Body of pancreas (tissue), 4 donors: ENCODE measurements around the gene HDLBP. TPM values are rescaled to one million over a fixed set of nuclear protein-coding genes. Genes with fewer than 3 reads are reported as not detected.

Source experiments
- ATAC-seq: fragments of 150-250 bp; one replicate; pipeline ENCODE4 v1.9.1; 2016
- DNase-seq, 4 donors: peaks; one replicate each; pipeline ENCODE4 v3.0.0-alpha.2; 2019
- H3K27ac ChIP-seq, 4 donors: fragments of 200-600 bp; sonication (generic); 1 replicate in 3 of 4; 2 replicates in 1 of 4; pipeline versions ENCODE4 v1.5.1 to v1.6.1; 2016 to 2019; ENCODE audit warnings: mild to moderate bottlenecking in 1 of 4, mixed read lengths in 1 of 4, moderate library complexity in 1 of 4
- H3K27me3 ChIP-seq, 2 donors: fragments of 200-600 bp; sonication (generic); one replicate each; pipeline ENCODE4 v1.6.0; 2016; ENCODE audit warnings: mild to moderate bottlenecking in 1 of 2
- H3K36me3 ChIP-seq, 2 donors: fragments of 200-600 bp; sonication (generic); replicated peaks in 1 of 2; 2 replicates each; pipeline ENCODE4 v1.5.1; 2016; ENCODE audit warnings: low read depth in 2 of 2; ENCODE audit not compliant: insufficient read depth in 1 of 2
- H3K4me1 ChIP-seq: fragments of 200-600 bp; sonication (generic); one replicate; pipeline ENCODE4 v1.6.0; 2016
- H3K4me3 ChIP-seq, 2 donors: fragments of 200-600 bp; sonication (generic); 1 replicate in 1 of 2; 2 replicates in 1 of 2; pipeline ENCODE4 v1.5.1; 2016 to 2019
- H3K9me3 ChIP-seq, 3 donors: fragments of 200-600 bp; sonication (generic); 1 replicate in 2 of 3; 2 replicates in 1 of 3; pipeline ENCODE4 v1.5.1; 2016
- POLR2A ChIP-seq, 3 donors: fragments of 450-650 bp; IDR thresholded peaks; one replicate each; pipeline ENCODE4 v1.6.1; 2016; ENCODE audit warnings: antibody characterized with exemption in 3 of 3, mild to moderate bottlenecking in 2 of 3
- WGBS, 2 donors: methylation state at CpG; one replicate each; pipeline ENCODE4 v1.1.5; 2017; 5-methylcytosine and 5-hydroxymethylcytosine counted together
- intact Hi-C: fragments of 100-400 bp; cut with DNase I; formaldehyde crosslinking; loops from one replicate; pipeline ENCODE4 v1.15.1; 2023
- total RNA-seq, 2 donors: library from RNA; depleted of rRNA; stranded (reverse); fragments of >200 nt; gene quantifications; one replicate each; pipeline ENCODE4 v1.1.0, GENCODE V29; 2016
- TF ChIP-seq, protein P1 (sequence below), 7 experiments: fragments of 450-650 bp in 4 of 7; fragments of 200-600 bp in 3 of 7; sonication (generic) in 3 of 7; IDR thresholded peaks; one replicate each; pipeline ENCODE4 v1.5.1; 2016 to 2019; ENCODE audit warnings: antibody characterized with exemption in 7 of 7

The HDLBP gene
- total RNA-seq, 2 donors from 2014 or later, result 501 to 612 TPM

DNA sequence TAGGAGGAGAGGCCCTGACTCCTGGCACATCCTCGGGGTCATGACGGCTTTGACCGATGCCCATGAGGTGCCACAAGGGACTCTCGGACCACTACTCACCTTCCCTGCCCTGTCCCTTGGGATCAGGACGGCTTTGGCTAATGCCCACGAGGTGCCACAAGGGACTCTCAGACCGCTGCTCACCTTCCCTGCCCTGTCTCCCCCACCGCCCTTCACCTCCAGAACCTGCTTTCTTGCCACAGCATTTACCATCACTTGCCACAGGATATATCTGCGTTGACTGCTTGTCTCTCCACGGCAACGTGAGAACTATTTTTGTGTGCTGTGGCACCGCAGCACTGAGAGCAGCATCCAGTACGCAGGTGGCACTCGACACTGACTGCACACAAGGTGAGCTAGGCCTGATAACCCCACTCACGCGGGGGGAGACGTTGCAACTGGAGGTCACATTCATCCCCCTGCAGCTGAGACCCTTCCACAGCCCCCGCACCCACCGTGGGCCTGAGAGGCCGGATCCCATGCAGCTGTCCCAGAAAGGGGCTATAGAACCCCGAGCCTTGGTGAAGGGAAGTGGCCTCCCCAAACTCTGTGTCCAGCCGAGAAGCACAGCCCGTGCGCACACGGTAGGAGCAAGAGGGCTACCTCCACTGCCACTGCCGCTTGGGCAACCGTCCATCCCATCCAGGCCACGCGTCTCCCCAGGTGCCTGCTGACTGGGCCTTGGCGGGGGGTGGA lies 79.4 kb downstream of the HDLBP start:
- Histone ChIP-seq H3K9me3 (no peaks in the 10 kb centered on the region), H3K4me1 (no peaks in the 10 kb centered on the region), H3K27me3 (no peaks in the 10 kb centered on the region), H3K4me3 (no peak overlapping the region), H3K36me3 (peaks cover 47 to 89% of the 10 kb centered on the region in 2 donors), H3K27ac (no peak overlapping the region)
- intact Hi-C loops, result no loop called here
- WGBS, 2 donors, result 86 to 87% methylated on average over 11 to 30 of the region's 30 CpGs
- ATAC-seq (no peak), DNase-seq (no peak)
- no peak for TF ChIP-seq POLR2A (IDR thresholded peaks at IDR 0.05)
- TF ChIP-seq, protein P1, sequence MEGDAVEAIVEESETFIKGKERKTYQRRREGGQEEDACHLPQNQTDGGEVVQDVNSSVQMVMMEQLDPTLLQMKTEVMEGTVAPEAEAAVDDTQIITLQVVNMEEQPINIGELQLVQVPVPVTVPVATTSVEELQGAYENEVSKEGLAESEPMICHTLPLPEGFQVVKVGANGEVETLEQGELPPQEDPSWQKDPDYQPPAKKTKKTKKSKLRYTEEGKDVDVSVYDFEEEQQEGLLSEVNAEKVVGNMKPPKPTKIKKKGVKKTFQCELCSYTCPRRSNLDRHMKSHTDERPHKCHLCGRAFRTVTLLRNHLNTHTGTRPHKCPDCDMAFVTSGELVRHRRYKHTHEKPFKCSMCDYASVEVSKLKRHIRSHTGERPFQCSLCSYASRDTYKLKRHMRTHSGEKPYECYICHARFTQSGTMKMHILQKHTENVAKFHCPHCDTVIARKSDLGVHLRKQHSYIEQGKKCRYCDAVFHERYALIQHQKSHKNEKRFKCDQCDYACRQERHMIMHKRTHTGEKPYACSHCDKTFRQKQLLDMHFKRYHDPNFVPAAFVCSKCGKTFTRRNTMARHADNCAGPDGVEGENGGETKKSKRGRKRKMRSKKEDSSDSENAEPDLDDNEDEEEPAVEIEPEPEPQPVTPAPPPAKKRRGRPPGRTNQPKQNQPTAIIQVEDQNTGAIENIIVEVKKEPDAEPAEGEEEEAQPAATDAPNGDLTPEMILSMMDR (IDR thresholded peaks at IDR 0.05), result no peak

DNA sequence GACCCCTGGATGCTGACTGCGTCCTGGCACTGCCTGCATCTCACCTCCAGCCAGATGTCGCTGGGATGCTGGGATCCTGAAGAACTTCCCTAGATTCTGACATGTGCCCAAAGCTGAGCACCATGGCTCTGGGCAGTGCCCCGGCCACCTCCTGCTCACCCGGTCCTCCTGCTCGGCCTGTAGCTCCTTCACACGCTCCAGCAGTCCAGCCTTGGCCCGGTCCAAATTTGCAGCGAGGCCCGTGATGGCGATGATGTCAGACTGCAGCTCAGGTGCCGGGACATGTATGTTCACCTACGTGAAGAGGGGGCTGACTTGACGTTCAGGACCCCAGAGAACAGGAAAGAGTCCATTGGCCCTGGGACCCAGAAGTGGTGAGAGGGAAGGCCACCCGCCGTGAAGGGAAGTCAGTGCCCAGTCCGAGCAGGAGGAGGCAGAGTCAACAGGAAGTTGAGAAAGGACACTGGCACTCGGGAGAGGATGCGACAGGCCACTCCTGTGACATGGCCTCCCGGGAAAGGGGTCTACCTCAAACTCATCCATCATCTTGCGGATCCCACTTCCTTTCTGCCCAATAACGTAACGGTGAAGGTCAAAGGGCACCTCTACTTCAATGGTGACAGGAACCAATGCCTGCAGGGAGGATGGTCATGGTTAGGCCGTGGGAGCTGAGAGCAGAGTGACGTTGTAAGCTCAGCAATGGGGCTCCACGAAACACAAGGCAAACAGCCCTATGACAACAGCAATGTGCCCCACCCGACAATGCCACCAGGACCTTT lies 80.3 kb downstream of the HDLBP start:
- TF ChIP-seq POLR2A (IDR thresholded peaks at IDR 0.05), result no peak
- TF ChIP-seq, protein P1 (IDR thresholded peaks at IDR 0.05), result no peak
- intact Hi-C loops, result no loop called here
- Histone ChIP-seq H3K27ac (no peak overlapping the region), H3K4me1 (no peaks in the 10 kb centered on the region), H3K36me3 (peaks cover 48 to 87% of the 10 kb centered on the region in 2 donors), H3K9me3 (no peaks in the 10 kb centered on the region), H3K4me3 (no peak overlapping the region), H3K27me3 (no peaks in the 10 kb centered on the region)
- DNase-seq, result no peak
- no peak for ATAC-seq
- whole genome bisulfite sequencing, 2 donors, result 81 to 88% methylated on average over 26 of the region's 26 CpGs

DNA sequence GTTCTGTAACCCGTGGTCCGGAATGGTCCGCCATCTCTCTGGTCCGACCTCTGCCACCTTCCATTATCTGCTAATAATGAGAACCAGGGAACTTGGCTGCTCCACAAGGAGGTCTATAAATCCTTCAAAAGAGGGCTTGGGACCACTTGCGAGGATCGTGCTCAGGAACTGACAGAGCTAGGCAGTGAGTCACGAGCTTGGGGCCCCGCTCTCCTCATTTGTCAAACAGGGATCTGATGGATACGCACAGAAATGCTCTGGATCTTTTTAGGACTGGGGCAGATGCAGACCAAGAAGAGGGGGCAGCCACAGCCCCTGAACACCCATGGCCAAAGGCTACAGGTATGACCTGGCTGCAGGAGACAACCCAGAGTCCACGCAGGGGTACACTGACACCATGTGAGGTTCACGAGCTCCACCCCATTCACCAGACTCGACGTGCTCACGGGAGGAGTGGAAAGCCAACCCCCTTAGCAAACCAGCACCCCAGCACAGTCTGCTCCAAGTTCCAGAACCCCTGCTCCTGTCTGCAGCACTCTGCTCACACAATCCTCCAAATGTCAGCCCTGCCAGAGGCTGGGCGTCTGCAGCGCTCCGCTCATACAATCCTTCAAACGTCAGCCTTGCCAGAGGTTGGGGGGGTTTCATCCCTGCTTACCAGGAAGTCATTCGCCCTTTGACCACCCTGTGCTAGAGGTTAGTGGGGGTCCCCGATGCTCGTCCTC lies 81.2 kb downstream of the HDLBP start:
- WGBS, 2 donors, result 80 to 87% methylated on average over 9 to 21 of the region's 21 CpGs
- no peaks in the 10 kb centered on the region for H3K4me1 ChIP-seq
- peaks cover 50 to 87% of the 10 kb centered on the region in 2 donors for H3K36me3 ChIP-seq
- H3K27ac ChIP-seq, result no peak overlapping the region
- intact Hi-C loops, result no loop called here
- H3K9me3 ChIP-seq, result no peaks in the 10 kb centered on the region
- H3K4me3 ChIP-seq, result no peak overlapping the region
- TF ChIP-seq, protein P1 (IDR thresholded peaks at IDR 0.05), result no peak
- DNase-seq (no peak), ATAC-seq (no peak)
- no peaks in the 10 kb centered on the region for H3K27me3 ChIP-seq

DNA sequence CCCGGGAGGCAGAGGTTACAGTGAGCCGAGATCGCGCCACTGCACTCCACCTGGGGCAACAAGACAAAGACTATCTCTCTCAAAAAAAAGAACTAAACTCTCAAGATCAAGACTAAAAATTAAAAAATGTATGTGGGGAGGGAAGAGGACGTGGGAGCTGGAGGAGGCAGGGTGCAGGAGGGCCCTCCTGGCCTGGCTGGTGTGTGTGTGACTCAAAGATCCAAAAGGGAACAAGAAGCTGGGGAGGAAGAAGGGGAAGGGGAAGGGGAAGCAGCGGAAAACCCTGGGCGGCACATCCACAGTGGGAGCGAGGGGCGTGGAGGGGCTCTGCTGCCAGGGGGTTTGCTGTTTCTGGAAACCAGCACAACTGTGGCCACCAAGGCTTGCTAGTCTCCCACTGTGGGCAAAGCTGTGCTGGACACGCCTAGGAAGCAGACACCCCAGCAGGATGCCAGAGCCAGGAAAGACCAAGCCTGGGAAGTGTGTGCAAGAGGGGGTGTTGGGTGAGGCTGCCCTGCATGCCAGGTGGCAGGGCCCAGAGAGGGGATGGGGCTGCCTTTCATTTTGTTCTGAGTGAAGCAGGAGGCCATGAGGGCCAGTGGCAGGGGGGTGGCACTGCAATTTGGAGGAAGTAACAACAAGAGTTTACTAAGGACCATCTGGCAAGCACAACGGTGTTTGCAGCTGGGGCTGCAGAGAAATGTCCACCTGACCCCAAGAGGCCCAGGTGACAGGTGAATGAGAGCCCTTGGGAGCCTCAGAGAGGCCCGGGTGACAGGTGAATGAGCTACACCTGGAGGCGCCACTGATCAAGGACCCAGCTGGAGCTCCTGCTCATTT lies 82.5 kb downstream of the HDLBP start:
- Histone ChIP-seq H3K9me3 (no peaks in the 10 kb centered on the region), H3K4me3 (no peak overlapping the region), H3K4me1 (no peaks in the 10 kb centered on the region), H3K27me3 (no peaks in the 10 kb centered on the region), H3K36me3 (peaks cover 44 to 87% of the 10 kb centered on the region in 2 donors), H3K27ac (no peak overlapping the region)
- ATAC-seq (no peak), DNase-seq (no peak)
- TF ChIP-seq POLR2A (IDR thresholded peaks at IDR 0.05), result no peak
- TF ChIP-seq, protein P1 (IDR thresholded peaks at IDR 0.05), result no peak
- WGBS, 2 donors, result 82 to 91% methylated on average over 11 to 13 of the region's 13 CpGs
- intact Hi-C loops, result no loop called here
